Measurements from ENCODE around the gene TMEM147. TPM values are rescaled to one million over a fixed set of nuclear protein-coding genes. Genes with fewer than 3 reads are reported as not detected.

The TMEM147 gene
- total RNA-seq, 4 donors from 2014 or later = 186 to 202 (median 188) TPM

GRCh38 chr19:35560271-35560670 is 14.8 kb downstream of the TMEM147 start:
- 75 to 86% methylated on average over 9 to 18 of the region's 18 CpGs for WGBS, 2 donors

GRCh38 chr19:35560677-35561076 is 15.3 kb downstream of the TMEM147 start:
- Histone ChIP-seq H3K4me1 (peaks cover 6 to 16% of the 10 kb centered on the region in 2 donors), H3K27ac (no peak overlapping the region), H3K36me3 (no peaks in the 10 kb centered on the region), H3K27me3 (peaks cover 7% of the 10 kb centered on the region), H3K4me3 (replicated peaks in 1 of 3) (no peak overlapping the region), H3K9me3 (no peaks in the 10 kb centered on the region)
- DNase-seq = no peak
- intact Hi-C loops (cut with DNase I) = no loop called here
- 68 to 71% methylated on average over 6 of the region's 6 CpGs for WGBS, 2 donors
- TF ChIP-seq CTCF (IDR thresholded peaks at IDR 0.05) (no peak), POLR2A (IDR thresholded peaks at IDR 0.05) (no peak)

More at GRCh38 chr19:35560271-35560670, 14.8 kb downstream of the TMEM147 start:
- Histone ChIP-seq H3K9me3 (no peaks in the 10 kb centered on the region), H3K4me1 (peaks cover 6 to 17% of the 10 kb centered on the region in 2 donors), H3K36me3 (no peaks in the 10 kb centered on the region), H3K4me3 (replicated peaks in 1 of 3) (no peak overlapping the region), H3K27ac (no peak overlapping the region), H3K27me3 (peaks cover 7% of the 10 kb centered on the region)
- TF ChIP-seq CTCF (IDR thresholded peaks at IDR 0.05) (no peak), POLR2A (IDR thresholded peaks at IDR 0.05) (no peak)
- intact Hi-C loops (cut with DNase I) = no loop called here
- DNase-seq = no peak

- Histone ChIP-seq H3K27me3 (peaks cover 7% of the 10 kb centered on the region), H3K27ac (no peak overlapping the region), H3K9me3 (no peaks in the 10 kb centered on the region), H3K36me3 (no peaks in the 10 kb centered on the region), H3K4me1 (peaks cover 6 to 16% of the 10 kb centered on the region in 2 donors), H3K4me3 (replicated peaks in 1 of 3) (no peak overlapping the region)
- DNase-seq = no peak
- 77 to 86% methylated on average over 6 of the region's 6 CpGs for WGBS, 2 donors
- TF ChIP-seq POLR2A (IDR thresholded peaks at IDR 0.05) (no peak), CTCF (IDR thresholded peaks at IDR 0.05) (no peak)
- intact Hi-C loops (cut with DNase I) = no loop called here
Observed at GRCh38 chr19:35561436-35561835, 16.0 kb downstream of the TMEM147 start.

- Histone ChIP-seq H3K27ac (no peak overlapping the region), H3K9me3 (no peaks in the 10 kb centered on the region), H3K4me3 (replicated peaks in 1 of 3) (no peak overlapping the region), H3K27me3 (peaks cover 7% of the 10 kb centered on the region), H3K36me3 (no peaks in the 10 kb centered on the region), H3K4me1 (peaks cover 6 to 15% of the 10 kb centered on the region in 2 donors)
- intact Hi-C loops (cut with DNase I) = no loop called here
- WGBS, 2 donors = 63 to 66% methylated on average over 15 to 17 of the region's 17 CpGs
- no peak for DNase-seq
- TF ChIP-seq CTCF (IDR thresholded peaks at IDR 0.05) = no peak
- TF ChIP-seq POLR2A (IDR thresholded peaks at IDR 0.05) = no peak
Observed at GRCh38 chr19:35562336-35562735, 16.9 kb downstream of the TMEM147 start.

- no peaks in the 10 kb centered on the region for H3K9me3 ChIP-seq
- WGBS, 2 donors = 73 to 81% methylated on average over 2 of the region's 2 CpGs
- intact Hi-C loops (cut with DNase I) = no loop called here
- H3K27ac ChIP-seq = no peak overlapping the region
- H3K4me1 ChIP-seq = peaks cover 6 to 10% of the 10 kb centered on the region in 2 donors
- DNase-seq = no peak
- H3K4me3 ChIP-seq (replicated peaks in 1 of 3) = no peak overlapping the region
- no peaks in the 10 kb centered on the region for H3K36me3 ChIP-seq
- TF ChIP-seq CTCF (IDR thresholded peaks at IDR 0.05) = no peak
- no peak for TF ChIP-seq POLR2A (IDR thresholded peaks at IDR 0.05)
- H3K27me3 ChIP-seq = peaks cover 7% of the 10 kb centered on the region
Observed at GRCh38 chr19:35562776-35563175, 17.4 kb downstream of the TMEM147 start.
